ENCODE data around the gene EXOC8. TPM values are rescaled to one million over a fixed set of nuclear protein-coding genes. Genes with fewer than 3 reads are reported as not detected.

The EXOC8 gene
- total RNA-seq, 1 donor from 2014 or later: 25.4 TPM

DNA sequence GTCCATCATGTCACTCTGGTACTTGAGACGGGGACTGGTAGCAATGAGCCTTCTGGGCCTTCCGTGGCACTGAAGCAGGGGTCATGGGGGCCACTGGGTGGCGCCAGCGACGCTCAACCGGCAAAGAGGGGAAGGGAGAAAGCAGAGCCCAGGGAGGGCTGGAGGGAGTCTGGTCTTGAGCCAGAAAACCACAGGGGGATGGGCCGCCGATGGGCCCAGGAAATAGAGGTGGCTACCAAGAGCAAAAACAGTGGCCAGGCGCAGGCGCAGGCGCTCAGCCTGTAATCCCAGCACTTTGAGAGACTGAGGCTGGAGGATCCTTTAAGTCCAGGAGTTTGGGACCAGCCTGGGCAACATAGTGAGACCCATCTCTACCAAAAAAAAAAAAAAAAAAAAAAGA lies 21.8 kb downstream of the EXOC8 start:
- peak; percentile 69 for DNase-seq

DNA sequence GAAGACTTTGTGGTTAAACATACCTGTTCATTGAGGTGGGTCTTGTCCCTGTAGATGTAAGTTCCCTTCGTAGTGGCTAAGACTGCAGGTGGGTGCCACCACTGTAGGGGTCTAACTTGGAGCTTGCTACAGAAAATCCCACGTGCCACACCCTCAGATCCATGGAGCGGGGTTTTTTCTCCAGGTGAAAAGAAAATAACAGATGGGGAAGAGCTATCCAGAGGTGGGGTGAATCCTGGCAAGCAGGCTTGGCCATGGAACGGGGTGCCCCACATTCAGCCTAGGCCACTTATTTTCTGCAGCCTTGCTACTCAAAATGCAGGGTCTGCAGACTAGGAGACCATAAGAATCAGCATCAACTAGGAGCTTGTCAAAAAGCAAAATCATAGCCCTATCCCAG lies 24.0 kb downstream of the EXOC8 start:
- no peak for DNase-seq

DNA sequence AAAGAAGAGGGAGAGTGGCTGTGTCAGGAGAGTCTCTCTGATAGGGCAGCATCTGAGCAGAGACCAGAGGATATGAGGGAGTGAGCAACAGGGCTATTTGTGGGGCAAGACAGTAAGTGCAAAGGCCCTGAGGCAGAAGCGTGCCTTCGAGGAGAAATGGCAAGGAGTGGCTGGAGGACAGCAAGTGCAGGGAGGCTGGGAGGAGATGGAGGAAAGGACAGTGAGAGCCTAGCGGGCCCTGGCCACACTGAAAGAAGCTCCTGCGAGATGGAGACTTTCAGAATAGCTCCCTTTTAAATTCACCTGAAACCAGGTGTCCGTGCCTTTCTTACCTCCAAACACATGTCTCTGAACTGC lies 25.2 kb downstream of the EXOC8 start:
- no peak for DNase-seq

DNA sequence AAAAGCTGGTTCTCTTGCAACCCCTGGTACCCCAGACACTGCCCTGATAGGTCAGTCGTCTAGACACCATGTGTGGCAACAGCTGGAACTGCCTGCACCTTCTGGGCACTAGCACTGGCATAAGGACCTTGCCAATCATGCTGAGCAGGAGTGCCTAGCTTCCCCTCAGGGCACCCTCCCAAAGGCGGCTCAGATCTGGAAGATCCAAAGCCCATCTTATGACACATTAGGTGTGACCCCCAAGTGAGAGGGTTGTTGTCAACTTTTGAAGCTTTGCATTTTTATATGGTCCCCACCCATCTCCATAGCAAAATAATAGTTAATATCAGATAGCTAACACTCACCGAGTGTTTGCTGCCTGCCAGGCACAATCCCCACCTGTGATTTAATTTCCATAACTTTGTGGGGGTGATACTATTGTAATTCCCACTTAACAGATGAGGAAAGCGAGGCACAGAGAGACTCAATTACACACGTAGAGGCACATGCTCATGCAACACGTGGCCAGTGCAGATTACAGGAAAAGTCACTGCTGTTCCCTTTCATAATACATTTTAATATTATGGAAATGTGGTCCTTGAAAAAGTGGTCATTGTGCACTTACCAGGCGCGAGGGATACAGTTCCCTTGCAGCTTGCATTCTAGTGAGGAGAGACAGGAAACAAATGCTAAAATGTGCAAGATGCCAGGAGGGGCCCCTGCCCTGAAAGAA lies 25.8 kb downstream of the EXOC8 start:
- DNase-seq: no peak

DNA sequence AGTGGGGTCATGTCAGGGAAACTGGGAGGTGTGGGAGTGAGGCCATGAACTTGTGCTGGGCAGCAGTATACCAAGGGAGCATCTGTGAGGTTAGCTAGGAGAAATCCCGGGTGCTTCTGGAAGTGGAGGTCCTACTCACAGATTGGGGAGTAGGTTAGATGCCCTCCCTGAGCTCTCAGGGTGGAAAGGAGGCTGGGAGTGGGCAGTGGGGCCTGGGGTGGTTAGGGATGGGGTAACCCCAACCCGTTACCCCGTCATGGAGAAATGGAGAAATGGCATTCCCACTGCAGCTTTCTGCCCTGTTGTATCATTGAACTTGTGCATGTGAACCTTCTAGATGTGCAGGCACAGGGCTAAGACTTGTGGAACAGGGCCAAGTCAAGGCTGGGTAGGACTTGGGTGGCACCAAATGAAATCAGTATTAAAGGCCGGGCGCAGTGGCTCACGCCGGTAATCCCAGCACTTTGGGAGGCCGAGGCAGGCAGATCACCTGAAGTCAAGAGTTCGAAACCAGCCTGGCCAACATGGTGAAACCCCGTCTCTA lies 27.2 kb downstream of the EXOC8 start:
- no peak for DNase-seq

DNA sequence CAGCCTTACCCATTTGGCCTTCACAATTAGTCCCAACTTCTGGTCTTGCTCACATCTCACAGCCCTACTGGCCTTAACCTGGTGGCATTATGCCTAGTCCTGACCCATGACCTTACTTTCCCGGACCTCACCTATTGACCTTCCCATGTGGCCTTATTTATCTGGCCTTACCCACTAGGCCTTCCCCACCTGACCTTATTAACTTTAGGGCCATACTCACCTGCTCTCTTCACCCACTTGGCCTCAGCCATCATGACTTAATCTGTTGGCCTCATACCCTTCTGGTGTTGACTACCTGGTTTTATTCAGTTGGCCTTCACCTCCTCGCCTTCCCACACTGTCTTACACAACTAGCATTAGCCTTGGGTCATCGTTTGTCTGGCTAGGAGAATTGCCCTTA lies 35.7 kb downstream of the EXOC8 start:
- no peak for DNase-seq

DNA sequence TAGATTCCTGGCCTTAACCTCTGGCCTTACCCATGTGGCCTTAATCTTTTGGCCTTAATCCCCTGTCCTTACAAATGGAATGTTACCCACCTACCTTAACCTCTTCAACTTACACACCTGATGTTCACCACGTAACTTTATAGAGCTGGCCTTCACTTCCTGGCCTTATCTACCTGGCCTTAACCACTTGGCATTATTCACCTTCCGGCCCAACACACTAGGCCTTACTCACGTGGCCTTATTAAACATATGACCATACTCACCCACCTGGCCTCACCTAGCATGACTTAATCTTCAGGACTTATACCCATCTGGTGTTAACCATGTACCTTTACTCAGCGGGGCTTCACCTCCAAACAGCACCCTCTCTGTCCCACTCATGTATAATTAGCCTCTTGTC lies 41.7 kb downstream of the EXOC8 start:
- no peak for DNase-seq

DNA sequence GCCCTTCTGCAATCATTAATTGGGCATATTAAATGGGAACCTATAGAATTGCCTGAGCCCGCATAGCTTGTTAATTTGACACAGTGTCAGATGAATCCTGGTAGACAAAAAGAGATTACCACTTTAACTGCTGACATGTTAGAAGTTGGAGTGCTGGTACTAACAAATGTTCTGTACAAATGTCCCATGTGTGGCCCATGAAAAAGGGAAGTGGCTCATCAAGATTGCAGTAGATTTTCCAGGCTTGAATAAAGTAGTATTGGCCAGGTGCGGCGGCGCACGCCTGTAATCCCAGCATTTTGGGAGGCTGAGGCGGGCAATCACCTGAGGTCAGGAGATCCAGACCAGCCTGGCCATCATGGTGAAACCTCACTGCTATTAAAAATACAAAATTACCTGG lies 51.0 kb downstream of the EXOC8 start:
- DNase-seq: no peak

DNA sequence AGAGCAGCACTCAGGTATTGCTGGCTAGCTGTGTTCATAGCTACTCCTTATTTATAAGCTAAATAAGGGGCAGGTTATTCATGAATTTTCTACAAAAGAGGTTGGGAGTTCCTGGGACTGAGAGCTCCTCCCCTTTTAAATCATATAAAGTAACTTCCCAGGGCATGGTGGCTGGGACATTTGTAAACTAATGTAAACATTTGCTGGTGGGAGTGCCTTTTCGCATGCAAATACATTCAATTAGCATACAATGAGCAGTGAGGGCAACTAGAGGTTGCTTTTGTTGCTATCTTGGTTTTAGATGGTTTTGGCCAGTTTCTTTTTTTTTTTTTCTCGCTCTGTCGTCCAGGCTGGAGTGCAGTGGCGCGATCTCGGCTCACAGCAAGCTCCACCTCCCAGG lies 53.2 kb downstream of the EXOC8 start:
- DNase-seq: no peak

Other genes starting within 250 kb of the EXOC8 start
- gene TRIM67, start 175.8 kb downstream of the EXOC8 start, total RNA-seq: not detected in 2 replicates
- 51.7 and 69.0 TPM in 2 replicates for gene GNPAT, start 96.6 kb downstream of the EXOC8 start, total RNA-seq
- 22.1 and 22.3 TPM in 2 replicates for gene SPRTN, start 441 bp upstream of the EXOC8 start, total RNA-seq
- 125 and 129 TPM in 2 replicates for gene EGLN1, start 84.4 kb upstream of the EXOC8 start, total RNA-seq
- gene TSNAX, start 190.8 kb upstream of the EXOC8 start, total RNA-seq: 38.0 and 42.4 TPM in 2 replicates